BLaER1 (cell line): ENCODE results near the gene ERCC6.

Experiments used
- H3K27ac ChIP-seq: shearing (Covaris generic); formaldehyde crosslinking; 2 replicates; pipeline ENCODE4 v1.8.1; 2022
- H3K27me3 ChIP-seq: shearing (Covaris generic); formaldehyde crosslinking; 2 replicates; pipeline ENCODE4 v1.8.1; 2022
- H3K36me3 ChIP-seq: shearing (Covaris generic); formaldehyde crosslinking; 2 replicates; pipeline ENCODE4 v1.8.1; 2022
- H3K4me1 ChIP-seq: shearing (Covaris generic); formaldehyde crosslinking; 2 replicates; pipeline ENCODE4 v1.8.1; 2022
- H3K4me2 ChIP-seq: shearing (Covaris generic); formaldehyde crosslinking; 2 replicates; pipeline ENCODE4 v1.8.1; 2022
- H3K4me3 ChIP-seq: shearing (Covaris generic); formaldehyde crosslinking; 2 replicates; pipeline ENCODE4 v1.8.1; 2022
- H3K9ac ChIP-seq: shearing (Covaris generic); formaldehyde crosslinking; 2 replicates; pipeline ENCODE4 v1.8.1; 2022
- H3K9me3 ChIP-seq: shearing (Covaris generic); formaldehyde crosslinking; 2 replicates; pipeline ENCODE4 v1.8.1; 2022
- H4K20me1 ChIP-seq: shearing (Covaris generic); formaldehyde crosslinking; 2 replicates; pipeline ENCODE4 v1.8.1; 2022
- Cebpa-rat ChIP-seq: shearing (Covaris generic); IDR thresholded peaks from 2 replicates; pipeline ENCODE4 v1.8.1; 2022

ERCC6 gene

DNA sequence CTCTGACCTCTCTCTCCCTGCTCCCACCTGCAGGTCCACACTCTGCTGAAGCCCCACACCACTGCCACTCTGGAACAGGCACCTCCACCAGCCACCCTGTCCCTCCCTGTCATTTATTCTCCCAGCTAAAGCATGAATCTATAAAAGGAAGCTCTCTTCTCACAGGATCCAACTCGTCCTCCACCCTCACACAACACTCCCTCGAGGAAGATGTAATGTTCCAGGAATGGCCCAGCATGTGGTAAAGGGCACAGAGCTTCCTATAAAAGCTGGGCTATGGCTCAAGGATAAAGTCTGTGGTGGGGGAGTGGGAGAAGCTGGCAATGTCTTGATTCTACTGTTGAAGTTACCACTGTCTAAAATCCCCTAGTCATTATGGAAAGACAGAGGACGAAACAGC lies 67.4 kb downstream of the ERCC6 start:
- Histone ChIP-seq H3K9ac (no peak overlapping the region), H3K4me2 (no peak overlapping the region), H4K20me1 (no peaks in the 10 kb centered on the region), H3K9me3 (no peaks in the 10 kb centered on the region), H3K36me3 (peaks cover 81% of the 10 kb centered on the region), H3K4me3 (no peak overlapping the region), H3K27me3 (no peaks in the 10 kb centered on the region), H3K4me1 (no peaks in the 10 kb centered on the region), H3K27ac (no peak overlapping the region)
- no peak for TF ChIP-seq Cebpa-rat

DNA sequence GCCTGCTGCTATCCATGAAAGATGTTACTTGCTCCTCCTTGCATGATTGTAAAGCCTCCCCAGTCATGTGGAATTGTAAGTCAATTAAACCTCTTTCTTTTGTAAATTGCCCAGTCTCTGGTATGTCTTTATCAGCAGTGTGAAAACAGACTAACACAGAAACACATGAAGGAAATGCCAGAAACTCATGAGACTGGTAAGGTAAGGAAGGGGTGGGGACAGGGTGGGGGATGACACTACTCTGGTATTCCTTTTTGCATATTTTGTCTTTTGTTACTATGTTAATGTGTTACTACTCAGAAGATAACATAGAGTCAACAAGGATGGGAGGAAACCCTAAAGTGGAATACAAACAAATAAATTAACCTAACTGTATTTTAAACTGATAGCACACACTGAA lies 73.2 kb downstream of the ERCC6 start:
- H3K4me2 ChIP-seq: no peak overlapping the region
- H3K9me3 ChIP-seq: peaks cover 31% of the 10 kb centered on the region
- TF ChIP-seq Cebpa-rat: no peak
- H3K36me3 ChIP-seq: peaks cover 76% of the 10 kb centered on the region
- H3K27ac ChIP-seq: no peak overlapping the region
- no peaks in the 10 kb centered on the region for H4K20me1 ChIP-seq
- no peak overlapping the region for H3K4me3 ChIP-seq
- H3K27me3 ChIP-seq: no peaks in the 10 kb centered on the region
- no peaks in the 10 kb centered on the region for H3K4me1 ChIP-seq
- no peak overlapping the region for H3K9ac ChIP-seq
